D721Med (cell line): ENCODE data around the gene CCM2.

Experiments used
- DNase-seq: peaks from one replicate; pipeline ENCODE4 v3.0.0; 2011; ENCODE audit warnings: low spot score; ENCODE audit not compliant: insufficient read length
- FAIRE-seq: peaks from 2 replicates; lab custom pipeline; 2011; peaks lifted over from hg19 to GRCh38; lab: Jason Lieb, UNC
- TF ChIP-seq, protein P1 (sequence below): IDR thresholded peaks from 2 replicates; pipeline ENCODE4 v1.5.1; 2012; ENCODE audit warnings: mild to moderate bottlenecking, control low read depth; ENCODE audit not compliant: insufficient read depth; ENCODE audit errors: missing control alignments

Gene CCM2

GRCh38 chr7:45053401-45053800 is 53.4 kb downstream of the CCM2 start:
- TF ChIP-seq, protein P1, sequence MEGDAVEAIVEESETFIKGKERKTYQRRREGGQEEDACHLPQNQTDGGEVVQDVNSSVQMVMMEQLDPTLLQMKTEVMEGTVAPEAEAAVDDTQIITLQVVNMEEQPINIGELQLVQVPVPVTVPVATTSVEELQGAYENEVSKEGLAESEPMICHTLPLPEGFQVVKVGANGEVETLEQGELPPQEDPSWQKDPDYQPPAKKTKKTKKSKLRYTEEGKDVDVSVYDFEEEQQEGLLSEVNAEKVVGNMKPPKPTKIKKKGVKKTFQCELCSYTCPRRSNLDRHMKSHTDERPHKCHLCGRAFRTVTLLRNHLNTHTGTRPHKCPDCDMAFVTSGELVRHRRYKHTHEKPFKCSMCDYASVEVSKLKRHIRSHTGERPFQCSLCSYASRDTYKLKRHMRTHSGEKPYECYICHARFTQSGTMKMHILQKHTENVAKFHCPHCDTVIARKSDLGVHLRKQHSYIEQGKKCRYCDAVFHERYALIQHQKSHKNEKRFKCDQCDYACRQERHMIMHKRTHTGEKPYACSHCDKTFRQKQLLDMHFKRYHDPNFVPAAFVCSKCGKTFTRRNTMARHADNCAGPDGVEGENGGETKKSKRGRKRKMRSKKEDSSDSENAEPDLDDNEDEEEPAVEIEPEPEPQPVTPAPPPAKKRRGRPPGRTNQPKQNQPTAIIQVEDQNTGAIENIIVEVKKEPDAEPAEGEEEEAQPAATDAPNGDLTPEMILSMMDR = no peak
- no peak for DNase-seq
- no peak for FAIRE-seq

DNA sequence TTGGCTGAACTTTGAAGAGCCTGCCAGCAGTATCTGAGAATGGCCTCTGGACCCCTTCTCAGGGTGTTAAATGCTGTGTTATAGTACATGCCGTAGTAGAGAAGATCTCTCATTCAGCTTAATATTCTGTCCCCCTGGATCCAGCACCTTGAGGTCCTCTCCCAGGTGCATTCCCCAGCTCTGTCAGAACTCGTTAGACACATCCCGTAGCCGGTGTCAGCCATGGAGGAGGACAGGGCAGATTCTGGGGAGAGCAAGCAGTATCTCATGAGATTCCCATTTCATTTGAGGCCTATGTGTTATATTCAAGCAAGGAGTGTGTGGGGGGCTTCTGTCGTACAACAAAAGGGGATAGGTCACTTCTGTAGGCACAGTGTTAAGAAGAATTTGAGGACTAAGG is 53.9 kb downstream of the CCM2 start:
- TF ChIP-seq, protein P1 = no peak
- FAIRE-seq = no peak

GRCh38 chr7:45054442-45054841 is 54.4 kb downstream of the CCM2 start:
- DNase-seq (no peak), FAIRE-seq (no peak)
- TF ChIP-seq, protein P1 = no peak

More for the DNA sequence above, 53.9 kb downstream of the CCM2 start:
- no peak for DNase-seq

GRCh38 chr7:45055016-45055415 is 55.0 kb downstream of the CCM2 start:
- TF ChIP-seq, protein P1 = no peak
- DNase-seq (no peak), FAIRE-seq (no peak)

DNA sequence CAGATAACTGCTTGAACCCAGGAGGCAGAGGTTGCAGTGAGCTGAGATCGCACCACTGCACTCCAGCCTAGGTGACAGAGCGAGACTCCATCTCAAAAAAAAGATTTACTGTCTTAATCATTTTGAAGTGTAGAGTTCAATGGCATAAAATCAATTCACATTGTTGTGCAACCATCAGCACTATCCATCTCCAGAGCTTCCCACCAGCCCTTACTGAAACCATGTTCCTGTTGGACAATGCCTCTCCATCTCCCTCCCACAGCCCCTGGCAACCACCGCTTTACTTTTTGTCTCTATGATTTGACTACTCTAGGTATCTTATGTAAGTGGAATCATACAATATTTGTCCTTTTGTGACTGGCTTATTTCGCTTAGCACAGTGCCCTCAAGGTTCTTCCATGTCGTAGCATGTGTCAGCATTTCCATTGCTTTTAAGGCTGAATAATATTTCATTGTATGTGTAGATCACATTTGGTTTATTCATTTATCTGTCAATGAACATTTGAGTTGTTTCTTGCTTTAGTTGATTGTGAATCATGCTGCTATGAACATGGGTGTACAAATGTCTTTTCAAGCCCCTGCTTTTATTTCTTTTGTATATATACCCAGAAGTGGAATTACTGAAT is 55.7 kb downstream of the CCM2 start:
- no peak for DNase-seq
- FAIRE-seq = no peak

GRCh38 chr7:45057878-45058277 is 57.9 kb downstream of the CCM2 start:
- DNase-seq = no peak
- FAIRE-seq = no peak
- TF ChIP-seq, protein P1 = no peak

More for the DNA sequence above, 55.7 kb downstream of the CCM2 start:
- TF ChIP-seq, protein P1 = no peak

GRCh38 chr7:45060295-45060694 is 60.3 kb downstream of the CCM2 start:
- FAIRE-seq = no peak
- DNase-seq = no peak
- TF ChIP-seq, protein P1 = no peak
